T follicular helper cell (primary cell): ENCODE measurements around the gene NCR3LG1.

Source experiments
- DNase-seq: peaks from one replicate; pipeline ENCODE4 v3.0.0-alpha.2; 2020; ENCODE audit warnings: low read depth

NCR3LG1 gene

DNA sequence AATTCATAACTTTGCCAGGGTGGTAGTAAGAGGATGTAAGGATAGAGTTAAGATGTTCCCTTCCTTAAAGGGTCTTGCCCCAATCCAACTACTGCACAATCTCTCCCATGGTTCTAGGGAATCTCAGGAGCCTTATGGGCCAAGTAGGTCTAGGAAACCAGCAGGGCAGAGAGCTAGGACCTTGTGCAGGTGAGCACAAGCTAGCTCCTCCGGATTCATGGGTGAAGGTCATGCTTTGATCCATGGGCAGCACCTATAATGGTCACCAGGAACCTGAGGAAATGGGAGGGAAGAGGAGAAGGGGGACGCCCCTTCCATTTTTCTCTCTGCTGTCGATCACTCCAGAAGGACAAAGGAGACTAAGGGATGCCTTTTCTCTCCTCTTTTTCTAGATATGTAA is 20.0 kb downstream of the NCR3LG1 start:
- DNase-seq, result no peak

DNA sequence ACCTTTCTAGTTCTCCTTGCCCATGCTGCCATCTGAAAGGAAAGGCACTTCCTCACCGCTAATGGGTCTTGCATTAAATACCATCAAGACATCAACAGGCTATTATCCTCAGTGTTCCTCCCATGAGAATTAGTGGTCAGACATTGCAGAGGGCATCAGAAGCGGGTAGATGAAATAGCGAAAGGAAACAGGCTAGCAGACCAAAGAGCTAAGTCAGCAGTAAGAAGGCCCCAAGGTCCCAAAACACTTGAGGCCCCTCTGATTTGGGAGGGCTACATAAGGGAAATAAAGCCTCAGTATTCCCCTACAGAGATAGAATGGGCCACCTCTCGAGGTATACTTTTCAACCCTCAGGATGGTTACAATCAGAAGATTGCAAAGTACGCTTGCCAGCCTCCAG is 23.9 kb downstream of the NCR3LG1 start:
- DNase-seq, result no peak

- DNase-seq, result no peak
Observed at GRCh38 chr11:17376493-17376892, 24.9 kb downstream of the NCR3LG1 start.

GRCh38 chr11:17378655-17379054 is 27.1 kb downstream of the NCR3LG1 start:
- no peak for DNase-seq

DNA sequence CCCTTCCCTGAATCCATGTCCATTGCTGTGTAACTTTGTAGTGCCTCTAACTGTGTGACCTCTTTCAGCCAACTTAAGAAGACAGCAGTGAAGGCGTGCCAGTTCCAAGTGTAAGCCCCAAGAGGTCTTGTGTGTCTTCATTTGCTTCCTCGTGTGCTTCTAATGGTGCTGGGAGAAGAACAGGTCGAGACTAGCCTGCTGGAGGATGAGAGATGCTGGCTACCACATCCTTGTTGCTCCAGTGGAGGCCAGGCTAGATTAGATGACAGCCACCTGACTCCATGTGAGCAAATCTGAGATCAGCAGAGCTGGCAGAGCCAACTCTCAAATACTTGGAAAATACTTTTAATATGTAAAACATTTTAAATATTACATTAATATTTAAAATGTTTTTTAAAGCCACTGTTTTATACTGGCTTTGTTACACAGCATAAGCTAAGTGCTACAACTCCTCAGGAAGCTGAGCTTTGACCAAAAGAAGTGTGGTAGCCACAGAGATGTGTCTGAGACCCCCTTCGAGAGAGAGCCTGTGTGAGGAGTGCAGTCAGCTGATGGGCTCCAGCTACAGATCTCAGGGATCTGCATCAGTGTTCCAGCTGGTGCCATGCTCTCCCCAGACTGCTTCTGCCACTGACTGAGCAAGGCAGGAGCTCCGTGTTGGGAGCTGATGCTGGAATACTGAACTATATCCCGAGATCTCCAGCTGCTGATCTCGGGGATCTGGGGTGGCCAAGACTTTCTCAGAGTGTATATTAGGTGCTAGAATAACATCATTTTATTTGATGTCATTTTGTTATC is 28.0 kb downstream of the NCR3LG1 start:
- DNase-seq, result no peak

- no peak for DNase-seq
Observed at GRCh38 chr11:17381156-17381555, 29.6 kb downstream of the NCR3LG1 start.

GRCh38 chr11:17382046-17382728 is 30.6 kb downstream of the NCR3LG1 start:
- DNase-seq, result no peak

DNA sequence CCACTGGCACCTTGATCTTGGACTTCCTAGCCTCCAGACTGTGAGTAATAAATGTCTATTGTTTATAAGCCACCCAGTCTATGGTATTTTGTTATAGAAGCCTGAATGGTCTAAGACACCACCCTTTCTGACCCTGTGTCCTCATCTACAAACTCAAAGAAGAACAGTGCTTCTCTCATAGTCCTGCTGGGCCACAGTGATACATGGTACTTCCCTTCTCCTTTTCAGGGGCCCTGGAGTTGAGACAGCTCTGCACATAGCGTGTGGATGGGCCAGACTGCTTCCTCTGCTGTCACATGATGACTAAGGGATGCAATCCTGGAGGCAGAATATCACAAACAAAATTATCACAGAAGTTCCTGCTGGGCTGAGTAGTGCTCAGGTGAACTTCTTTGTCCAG is 31.9 kb downstream of the NCR3LG1 start:
- no peak for DNase-seq

- peak; percentile 64 for DNase-seq
Observed at GRCh38 chr11:17384002-17384511, 32.5 kb downstream of the NCR3LG1 start.

DNA sequence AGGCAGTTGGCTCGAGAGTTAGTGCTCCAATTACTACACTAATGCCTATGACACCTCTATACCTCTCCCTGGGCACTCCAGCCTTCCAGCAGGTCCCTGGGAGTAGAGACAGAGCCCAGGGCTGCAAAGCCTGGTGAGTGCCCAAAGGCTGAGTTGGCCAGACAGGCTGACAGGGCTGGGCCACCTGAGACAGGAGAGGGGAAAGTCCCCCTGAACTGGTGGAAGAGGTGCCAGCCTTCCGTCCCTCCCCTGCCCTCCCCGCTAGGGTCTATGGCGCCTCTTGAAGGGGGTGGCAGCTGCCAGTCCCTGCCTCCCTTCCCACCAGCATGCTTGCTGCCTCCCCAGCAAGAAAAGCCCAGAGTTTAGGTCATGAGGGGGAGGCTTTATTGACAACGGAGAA is 33.9 kb downstream of the NCR3LG1 start:
- DNase-seq, result no peak

DNA sequence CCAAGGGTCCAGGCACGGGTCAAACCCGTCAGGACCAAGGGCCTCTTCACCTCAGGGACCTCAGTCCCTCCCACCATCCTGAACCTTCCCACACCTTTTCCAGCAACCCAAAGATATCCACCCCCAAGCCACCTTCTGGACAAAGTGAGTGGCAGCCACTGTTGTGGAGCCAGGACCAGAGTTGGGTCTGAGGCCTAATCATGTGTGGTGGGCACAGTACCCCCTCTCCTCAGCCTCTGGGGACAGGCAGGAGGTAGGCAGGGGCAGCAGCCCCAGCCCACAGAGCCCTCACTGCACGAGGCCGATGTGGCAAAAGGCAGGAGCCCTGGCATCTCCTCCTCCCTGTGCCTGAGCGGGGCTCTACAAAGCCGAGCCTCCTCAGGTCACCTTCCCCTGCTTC is 34.3 kb downstream of the NCR3LG1 start:
- no peak for DNase-seq

DNA sequence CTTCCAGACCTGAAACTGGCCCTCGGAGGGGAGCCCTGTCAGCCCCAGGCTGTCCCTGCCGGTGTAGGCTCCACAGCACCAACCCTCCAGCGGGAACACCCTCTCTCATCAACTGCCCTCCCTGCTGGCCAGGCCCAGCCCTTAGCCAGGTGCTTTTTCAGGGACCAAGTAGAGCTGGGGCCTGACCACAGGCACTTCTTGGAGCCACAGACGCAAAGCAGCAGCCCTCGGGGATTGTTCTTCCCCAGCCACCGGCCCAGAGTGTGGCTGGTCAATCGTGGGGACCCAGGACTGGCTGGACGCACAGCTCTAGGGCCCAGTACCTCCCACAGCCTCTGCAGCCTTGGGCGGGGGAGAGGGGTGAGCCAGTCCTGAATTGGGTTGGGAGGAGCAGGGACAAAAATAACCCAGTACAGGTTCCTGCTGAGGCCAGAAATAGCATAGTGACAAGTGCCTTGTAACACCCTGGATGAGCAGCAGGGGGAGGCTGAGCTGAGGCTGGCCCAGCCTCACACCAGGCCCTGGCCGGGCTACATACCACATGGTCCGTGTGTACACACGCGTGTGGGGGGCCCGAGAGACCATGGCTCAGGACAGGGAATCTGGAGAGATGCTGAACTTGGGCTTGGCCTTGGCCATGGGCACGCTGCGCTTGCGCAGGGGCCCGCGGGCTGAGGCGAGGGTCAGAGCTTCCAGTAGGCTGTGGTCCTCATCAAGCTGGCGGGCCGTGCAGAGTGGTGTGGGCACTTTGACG is 34.9 kb downstream of the NCR3LG1 start:
- DNase-seq, result no peak

DNA sequence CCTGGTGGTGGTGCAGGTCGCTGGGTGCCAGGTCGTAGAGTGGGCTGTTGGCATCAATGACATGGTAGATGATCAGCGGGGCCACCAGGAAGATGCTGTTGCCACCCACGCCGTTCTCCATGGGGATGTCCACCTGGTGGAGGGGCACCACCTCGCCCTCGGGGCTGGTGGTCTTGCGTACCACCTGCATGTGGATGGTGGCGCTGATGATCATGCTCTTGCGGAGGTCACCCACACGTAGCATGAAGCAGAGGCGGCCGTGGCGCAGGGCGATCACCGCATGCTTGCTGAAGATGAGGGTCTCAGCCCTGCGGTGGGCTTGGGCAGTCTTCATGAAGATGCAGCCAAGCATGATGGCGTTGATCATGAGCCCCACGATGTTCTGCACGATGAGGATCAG is 35.7 kb downstream of the NCR3LG1 start:
- DNase-seq, result no peak

GRCh38 chr11:17387811-17388210 is 36.2 kb downstream of the NCR3LG1 start:
- DNase-seq, result no peak

DNA sequence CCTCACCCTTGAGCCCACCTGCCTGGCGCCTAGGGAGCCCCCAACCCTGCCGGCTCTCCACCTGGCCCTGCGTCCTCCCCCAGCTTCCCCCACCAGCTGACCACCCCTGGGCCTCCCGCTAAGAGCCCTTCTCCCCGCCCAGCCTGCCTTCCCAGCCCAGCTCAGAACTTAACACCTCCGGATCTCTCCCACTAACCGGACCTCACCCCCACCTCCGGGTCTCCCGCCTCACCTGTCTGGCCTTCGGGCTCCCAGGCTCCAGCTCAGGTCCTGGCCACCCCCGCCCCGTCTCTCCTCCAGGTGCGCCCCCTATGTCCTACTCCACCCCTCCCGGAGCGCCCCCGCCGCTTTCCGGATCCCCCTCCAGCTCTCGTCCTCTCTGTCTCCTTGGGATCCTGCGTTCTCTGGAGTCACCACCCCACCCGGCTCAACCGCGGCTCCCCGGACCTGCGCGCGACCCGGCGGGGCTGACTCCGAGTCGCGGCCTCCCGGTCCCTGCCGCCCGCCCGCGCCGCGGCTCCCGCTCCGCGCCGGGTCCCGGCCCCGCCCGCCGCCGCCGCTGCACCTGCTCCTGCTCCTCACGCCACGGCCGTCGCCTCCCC is 37.1 kb downstream of the NCR3LG1 start, which contains the start of gene KCNJ11:
Gene KCNJ11, minus strand, starts transcription at position 51 of the 602 bp plus-strand sequence. CDS start 568 bp downstream, outside the sequence.
- DNase-seq, result peak; percentile 9

DNA sequence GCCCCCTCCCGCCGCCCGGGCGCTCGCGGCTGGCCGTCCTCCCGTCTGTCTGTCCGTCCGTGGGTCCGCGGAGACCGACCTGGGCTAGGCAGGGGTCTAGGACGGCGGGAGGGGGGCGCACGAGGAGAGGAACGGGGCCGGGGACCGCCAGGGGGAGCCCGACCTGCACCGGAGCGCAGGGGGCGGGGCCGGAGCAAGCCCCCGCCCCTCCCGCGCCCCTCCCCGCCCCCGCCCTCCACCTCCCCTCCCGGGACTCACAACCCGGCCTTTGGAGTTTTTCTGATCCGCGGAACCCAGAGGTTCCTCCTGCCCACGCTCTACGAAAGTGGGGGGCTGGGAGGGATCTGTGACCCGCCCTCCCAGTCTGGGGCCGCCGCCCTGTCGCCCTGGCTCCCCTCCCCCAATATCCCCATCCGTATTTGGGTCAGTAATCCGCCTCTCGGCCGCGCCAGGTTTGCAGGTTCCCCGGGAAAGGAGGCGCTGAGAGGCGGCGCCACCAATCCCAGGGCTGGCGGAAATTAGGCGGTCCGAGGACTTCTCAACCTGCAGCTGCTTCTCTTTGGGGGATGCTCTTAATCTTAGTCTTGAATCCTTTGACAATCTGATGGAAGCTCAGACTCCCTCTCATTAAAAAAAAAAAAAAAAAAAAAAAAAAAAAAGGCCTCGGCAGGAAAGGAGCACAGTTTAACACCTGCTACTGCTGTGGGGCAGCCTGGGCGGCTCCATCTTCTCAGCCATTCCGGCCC is 37.8 kb downstream of the NCR3LG1 start:
- DNase-seq, result peak; percentile 69

DNA sequence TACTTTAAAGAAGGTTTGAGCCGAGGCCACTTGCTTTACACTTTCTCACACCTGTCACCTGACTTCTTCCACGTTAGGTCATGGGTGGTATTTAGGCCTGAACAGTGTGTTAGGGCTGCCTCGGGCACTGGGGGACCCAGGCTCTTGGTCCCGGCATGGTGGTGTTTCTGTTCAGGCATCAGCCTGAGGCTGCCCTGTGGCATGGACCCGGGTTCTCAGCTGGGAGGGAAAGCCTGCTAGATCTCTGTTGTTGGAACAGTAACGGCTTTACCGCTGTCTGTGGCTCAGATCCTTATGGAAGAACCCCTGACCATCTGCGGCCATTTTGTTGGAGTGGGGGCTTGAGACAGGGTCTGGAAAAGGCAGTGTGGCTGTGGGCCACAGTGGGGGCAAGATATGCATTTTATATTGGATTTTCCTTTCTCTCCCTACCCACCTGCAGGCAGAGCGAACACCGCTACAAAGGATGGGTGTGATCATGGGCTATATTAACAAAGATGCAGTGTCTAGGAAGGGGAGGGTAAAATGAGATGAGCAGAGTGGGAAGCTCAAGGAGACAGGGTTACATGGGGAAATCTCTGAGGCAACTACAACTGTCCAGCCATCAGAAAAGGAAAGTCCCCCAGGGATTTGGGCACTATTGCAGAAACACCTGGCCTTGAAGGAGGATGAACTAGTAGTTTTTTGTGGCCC is 38.5 kb downstream of the NCR3LG1 start:
- no peak for DNase-seq

GRCh38 chr11:17391493-17392355 is 40.1 kb downstream of the NCR3LG1 start:
- DNase-seq, result no peak

DNA sequence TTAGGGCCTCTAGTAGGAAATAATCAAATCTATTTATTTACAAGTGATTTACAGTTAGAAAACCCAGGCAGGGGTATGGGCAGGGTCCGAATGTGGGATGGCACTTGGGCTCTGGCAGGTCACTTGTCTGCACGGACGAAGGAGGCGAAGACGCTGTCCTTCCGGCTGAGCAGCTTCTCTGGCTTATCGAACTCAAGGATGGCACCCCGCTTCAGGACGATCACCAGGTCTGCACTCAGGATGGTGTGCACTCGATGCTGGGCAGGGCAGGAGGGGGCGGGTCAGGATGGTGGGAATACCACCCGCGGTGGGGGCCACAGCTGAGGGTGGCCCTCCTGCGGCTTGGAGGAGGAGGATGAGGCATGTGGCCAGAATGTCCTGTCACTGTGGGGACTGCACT is 41.3 kb downstream of the NCR3LG1 start:
- DNase-seq, result no peak

GRCh38 chr11:17393472-17393871 is 41.9 kb downstream of the NCR3LG1 start:
- DNase-seq, result no peak
